ENCODE measurements around the gene IL11RA.

GRCh38 chr9:34642679-34643078 lies 9.3 kb upstream of the IL11RA start:
- TF ChIP-seq SIN3A (IDR thresholded peaks at IDR 0.05; ENCODE audit: borderline replicate concordance, insufficient read depth, low read length) (no peak), REST (IDR thresholded peaks at IDR 0.05; ENCODE audit: insufficient read depth in 1 of 2, low read depth in 2 of 2, low read length in 2 of 2) (no peak)
